Prostate gland (tissue), 2 donors: Measurements from ENCODE around the gene TNRC6B.

Experiments used
- POLR2A ChIP-seq: fragments of 450-650 bp; IDR thresholded peaks from one replicate; pipeline ENCODE4 v1.6.1; 2016; ENCODE audit warnings: antibody characterized with exemption, mild to moderate bottlenecking
- POLR2AphosphoS5 ChIP-seq: sonication (generic); formaldehyde crosslinking; IDR thresholded peaks from one replicate; pipeline ENCODE4 v1.6.1; 2017; ENCODE audit warnings: antibody characterized with exemption
- TF ChIP-seq, protein P1 (sequence below), 4 experiments: fragments of 200-600 bp in 2 of 4; fragments of 450-650 bp in 2 of 4; sonication (generic) in 2 of 4; IDR thresholded peaks; 1 replicate in 3 of 4; 2 replicates in 1 of 4; pipeline ENCODE4 v1.5.1; 2016 to 2019; ENCODE audit warnings: antibody characterized with exemption in 4 of 4, mild to moderate bottlenecking in 2 of 4, moderate library complexity in 2 of 4

DNA sequence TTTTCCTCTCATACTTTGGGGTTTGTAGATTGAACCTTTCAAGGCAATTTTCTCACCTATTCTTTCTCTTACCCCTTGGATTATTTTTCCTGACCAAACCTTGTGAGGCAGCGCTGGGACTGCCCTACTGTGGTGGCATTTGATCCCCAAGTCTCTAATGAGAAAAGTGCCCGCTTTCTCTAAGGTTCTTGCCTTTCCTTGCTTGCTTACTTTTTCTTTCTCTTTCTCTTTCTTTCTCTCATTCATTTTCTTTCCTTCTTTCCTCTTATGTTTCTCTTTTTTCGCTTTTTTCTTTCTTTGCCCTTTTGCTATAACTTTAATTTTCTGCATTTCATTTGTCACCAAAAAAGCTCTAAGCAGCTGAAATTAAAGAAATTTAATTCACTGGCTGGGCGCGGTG is 127.9 kb downstream of the TNRC6B start:
- TF ChIP-seq, protein P1, sequence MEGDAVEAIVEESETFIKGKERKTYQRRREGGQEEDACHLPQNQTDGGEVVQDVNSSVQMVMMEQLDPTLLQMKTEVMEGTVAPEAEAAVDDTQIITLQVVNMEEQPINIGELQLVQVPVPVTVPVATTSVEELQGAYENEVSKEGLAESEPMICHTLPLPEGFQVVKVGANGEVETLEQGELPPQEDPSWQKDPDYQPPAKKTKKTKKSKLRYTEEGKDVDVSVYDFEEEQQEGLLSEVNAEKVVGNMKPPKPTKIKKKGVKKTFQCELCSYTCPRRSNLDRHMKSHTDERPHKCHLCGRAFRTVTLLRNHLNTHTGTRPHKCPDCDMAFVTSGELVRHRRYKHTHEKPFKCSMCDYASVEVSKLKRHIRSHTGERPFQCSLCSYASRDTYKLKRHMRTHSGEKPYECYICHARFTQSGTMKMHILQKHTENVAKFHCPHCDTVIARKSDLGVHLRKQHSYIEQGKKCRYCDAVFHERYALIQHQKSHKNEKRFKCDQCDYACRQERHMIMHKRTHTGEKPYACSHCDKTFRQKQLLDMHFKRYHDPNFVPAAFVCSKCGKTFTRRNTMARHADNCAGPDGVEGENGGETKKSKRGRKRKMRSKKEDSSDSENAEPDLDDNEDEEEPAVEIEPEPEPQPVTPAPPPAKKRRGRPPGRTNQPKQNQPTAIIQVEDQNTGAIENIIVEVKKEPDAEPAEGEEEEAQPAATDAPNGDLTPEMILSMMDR (IDR thresholded peaks at IDR 0.05): no peak
- TF ChIP-seq POLR2AphosphoS5: no peak
- no peak for TF ChIP-seq POLR2A
